GM10266 (cell line): ENCODE measurements around the gene PRKACB.

ENCODE experiments used
- DNase-seq: peaks from one replicate; pipeline ENCODE4 v3.0.0; 2012; ENCODE audit errors: extremely low spot score
- TF ChIP-seq, protein P1 (sequence below): IDR thresholded peaks from 2 replicates; pipeline ENCODE4 v1.5.1; 2012; ENCODE audit warnings: mild to moderate bottlenecking, low read depth; ENCODE audit not compliant: control insufficient read depth, insufficient read depth; ENCODE audit errors: missing control alignments

Gene PRKACB

DNA sequence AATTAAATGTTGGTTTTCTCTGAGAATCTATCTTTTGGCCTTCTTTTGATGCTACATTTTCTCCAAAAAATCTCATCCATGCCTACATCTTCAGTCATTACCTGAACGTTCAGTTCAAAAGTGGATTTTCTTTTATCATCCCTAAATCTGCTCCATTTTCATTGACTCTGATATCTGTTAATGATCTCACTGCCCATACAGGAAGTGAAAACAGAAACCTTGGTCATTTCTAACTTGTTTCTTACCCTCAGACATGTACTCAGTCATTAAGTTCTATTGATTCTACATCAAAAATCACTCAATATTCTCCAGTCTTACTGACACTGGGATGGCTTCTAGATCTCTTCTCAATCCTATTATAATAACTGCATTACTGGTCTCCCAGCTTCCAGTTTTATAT lies 22.7 kb downstream of the PRKACB start:
- TF ChIP-seq, protein P1, sequence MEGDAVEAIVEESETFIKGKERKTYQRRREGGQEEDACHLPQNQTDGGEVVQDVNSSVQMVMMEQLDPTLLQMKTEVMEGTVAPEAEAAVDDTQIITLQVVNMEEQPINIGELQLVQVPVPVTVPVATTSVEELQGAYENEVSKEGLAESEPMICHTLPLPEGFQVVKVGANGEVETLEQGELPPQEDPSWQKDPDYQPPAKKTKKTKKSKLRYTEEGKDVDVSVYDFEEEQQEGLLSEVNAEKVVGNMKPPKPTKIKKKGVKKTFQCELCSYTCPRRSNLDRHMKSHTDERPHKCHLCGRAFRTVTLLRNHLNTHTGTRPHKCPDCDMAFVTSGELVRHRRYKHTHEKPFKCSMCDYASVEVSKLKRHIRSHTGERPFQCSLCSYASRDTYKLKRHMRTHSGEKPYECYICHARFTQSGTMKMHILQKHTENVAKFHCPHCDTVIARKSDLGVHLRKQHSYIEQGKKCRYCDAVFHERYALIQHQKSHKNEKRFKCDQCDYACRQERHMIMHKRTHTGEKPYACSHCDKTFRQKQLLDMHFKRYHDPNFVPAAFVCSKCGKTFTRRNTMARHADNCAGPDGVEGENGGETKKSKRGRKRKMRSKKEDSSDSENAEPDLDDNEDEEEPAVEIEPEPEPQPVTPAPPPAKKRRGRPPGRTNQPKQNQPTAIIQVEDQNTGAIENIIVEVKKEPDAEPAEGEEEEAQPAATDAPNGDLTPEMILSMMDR = no peak

DNA sequence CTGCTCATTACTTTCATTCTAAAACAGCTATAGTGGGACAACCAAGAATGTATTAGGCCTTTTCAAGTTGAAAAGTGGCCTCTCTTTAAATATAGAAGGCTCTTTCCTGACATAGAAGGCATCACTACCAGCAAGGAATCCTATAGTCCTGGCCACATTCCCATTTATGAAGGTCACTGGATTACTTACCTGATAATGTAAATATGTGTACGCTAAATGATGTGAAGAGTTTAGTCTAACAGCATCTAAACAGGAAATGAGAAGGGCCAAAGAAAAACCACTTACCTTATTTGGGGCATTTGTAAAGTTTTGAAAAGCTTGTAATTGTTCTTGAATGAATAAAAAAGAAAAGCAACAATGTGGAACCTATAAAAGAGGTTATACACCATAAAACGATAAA lies 24.7 kb downstream of the PRKACB start:
- DNase-seq = no peak
- TF ChIP-seq, protein P1 = no peak

More for the DNA sequence above, 22.7 kb downstream of the PRKACB start:
- peak; percentile 6 for DNase-seq

DNA sequence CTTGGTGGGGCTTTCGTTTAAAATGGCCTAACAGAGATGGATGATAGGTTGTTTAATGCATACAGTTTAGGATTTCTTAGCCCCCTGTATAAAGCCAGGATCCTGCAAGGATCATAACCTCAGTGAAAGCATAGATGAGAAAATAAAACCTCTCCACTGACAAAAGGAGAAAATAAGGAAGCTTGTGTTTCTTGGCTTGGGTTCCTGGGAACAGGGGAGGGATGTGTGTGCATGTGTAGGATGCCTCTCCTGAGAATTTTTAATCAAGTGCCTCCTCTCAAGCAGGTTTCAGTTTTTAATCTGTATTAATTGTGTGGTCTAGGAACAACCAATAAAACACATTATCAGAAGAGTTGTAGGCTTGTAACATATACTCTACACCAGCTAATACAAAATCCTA lies 26.1 kb downstream of the PRKACB start:
- no peak for DNase-seq
- TF ChIP-seq, protein P1 = no peak

DNA sequence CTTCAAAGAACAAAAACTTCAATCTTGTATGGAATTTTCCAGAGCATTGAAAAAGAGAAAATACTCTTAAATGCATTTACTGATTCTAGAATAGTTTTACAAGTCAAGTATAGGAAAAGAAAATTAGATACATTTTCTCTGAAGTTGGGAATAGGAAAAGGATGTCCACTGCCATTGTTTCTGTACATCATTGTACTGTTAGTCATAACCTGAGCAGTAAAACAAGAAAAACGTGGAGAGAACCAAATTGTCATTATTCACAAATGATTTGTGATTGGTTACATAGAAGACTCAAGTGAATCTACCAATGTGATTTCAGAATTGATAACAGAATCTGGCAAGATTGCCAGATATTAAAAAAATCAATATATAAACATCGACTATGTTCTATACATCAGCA lies 27.4 kb downstream of the PRKACB start:
- TF ChIP-seq, protein P1 = no peak

DNA sequence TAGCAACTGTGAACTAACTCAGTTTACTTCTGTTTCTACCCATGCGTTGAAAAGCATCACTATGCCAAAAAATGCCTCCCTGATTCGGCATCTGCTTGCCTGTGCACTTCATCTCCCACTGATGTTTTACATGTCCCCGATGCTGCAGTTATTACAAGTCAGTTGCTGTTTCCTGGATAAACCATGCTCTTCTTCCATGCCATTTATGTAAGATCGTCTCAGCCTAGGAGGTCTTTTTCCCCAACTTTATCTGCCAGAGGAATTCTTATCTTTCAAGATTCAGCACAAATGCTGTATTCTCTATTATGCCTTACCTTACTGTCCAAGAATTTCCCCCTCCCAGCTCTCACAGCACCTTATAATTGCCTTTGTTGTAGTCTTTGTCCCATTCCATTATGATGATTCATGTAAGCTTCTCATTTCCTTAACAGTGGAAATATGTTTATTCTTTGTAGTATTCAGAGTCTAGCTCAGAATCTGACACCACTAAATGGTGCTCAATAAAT lies 30.0 kb downstream of the PRKACB start:
- DNase-seq = no peak
- TF ChIP-seq, protein P1 = no peak

More for the DNA sequence above, 27.4 kb downstream of the PRKACB start:
- no peak for DNase-seq

DNA sequence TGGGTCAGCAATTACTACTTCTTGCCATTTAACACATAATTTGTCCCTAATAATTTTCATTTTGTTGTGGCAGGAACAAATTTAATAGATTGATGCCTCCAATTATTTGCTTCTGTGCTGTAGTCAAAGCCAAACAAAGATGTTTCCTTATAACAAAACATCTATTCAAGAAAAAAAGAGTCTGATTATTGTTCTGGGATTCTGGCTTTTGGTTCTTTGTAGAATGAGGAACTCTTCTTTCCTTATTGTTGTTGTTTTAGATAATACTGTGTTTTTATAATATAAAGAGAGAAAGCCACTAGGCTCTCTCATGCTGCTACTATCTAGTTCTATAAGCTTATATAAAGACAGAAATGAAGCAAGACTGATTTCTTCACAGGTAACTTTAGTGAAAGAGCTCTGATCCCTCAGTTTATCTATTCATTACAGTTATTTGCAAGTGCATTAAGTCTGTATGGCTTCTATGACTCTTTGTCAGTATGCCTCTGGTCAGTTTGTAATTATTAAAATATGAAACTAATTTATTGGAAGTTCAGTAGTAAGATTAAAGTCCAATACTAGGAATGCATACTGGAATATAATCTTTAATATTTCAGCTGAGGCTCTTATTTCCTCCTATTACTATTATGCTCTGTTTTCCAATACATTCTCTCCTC lies 37.4 kb downstream of the PRKACB start:
- no peak for DNase-seq
- TF ChIP-seq, protein P1 = no peak

DNA sequence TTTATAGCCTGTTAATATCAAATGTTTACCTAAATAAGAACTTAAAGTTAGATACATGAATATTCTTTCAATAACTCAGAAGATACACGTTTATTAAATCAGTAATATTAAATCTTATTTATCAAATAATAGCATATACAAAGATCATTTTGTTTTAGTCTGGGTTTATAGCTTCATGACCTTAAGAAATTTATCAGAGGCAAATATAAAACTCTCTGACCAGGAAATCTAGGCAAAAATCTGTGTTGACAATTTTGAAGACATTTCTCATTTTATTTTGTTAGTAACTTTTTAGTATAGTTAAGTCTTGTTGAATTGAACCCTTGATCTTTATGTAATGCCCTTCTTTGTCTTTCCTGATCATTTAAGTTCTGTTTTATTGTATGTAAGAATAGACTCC lies 46.4 kb downstream of the PRKACB start:
- DNase-seq = no peak
- TF ChIP-seq, protein P1 = no peak
